ENCODE data around the gene COL6A2.

DNA sequence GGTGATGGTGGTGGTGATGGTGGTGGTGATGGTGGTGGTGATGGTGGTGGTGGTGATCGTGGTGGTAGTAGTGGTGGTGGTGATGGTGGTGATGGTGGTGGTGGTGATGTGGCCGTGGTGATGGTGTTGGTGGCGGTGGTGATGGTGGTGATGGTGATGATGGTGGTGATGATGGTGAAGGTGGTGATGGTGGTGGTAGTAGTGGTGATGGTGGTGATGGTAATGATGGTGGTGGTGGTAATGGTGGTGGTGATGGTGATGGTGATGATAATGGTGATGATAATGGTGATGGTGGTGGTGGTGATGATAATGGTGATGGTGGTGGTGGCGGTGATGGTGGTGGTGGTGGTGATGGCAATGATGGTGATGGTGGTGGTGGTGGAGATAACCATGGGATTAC is 6.8 kb upstream of the COL6A2 start:
- TF ChIP-seq, protein P1, sequence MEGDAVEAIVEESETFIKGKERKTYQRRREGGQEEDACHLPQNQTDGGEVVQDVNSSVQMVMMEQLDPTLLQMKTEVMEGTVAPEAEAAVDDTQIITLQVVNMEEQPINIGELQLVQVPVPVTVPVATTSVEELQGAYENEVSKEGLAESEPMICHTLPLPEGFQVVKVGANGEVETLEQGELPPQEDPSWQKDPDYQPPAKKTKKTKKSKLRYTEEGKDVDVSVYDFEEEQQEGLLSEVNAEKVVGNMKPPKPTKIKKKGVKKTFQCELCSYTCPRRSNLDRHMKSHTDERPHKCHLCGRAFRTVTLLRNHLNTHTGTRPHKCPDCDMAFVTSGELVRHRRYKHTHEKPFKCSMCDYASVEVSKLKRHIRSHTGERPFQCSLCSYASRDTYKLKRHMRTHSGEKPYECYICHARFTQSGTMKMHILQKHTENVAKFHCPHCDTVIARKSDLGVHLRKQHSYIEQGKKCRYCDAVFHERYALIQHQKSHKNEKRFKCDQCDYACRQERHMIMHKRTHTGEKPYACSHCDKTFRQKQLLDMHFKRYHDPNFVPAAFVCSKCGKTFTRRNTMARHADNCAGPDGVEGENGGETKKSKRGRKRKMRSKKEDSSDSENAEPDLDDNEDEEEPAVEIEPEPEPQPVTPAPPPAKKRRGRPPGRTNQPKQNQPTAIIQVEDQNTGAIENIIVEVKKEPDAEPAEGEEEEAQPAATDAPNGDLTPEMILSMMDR (IDR thresholded peaks at IDR 0.05) = no peak
- no peak for TF ChIP-seq POLR2A (IDR thresholded peaks at IDR 0.05)
